K562 (cell line): ENCODE data around the gene TBPL2.

Experiments used
- CEBPB ChIP-seq: fragments of 450-650 bp; IDR thresholded peaks from 2 replicates; pipeline ENCODE4 v1.6.1; 2016; ENCODE audit warnings: missing genetic modification characterization, missing compliant biosample characterization
- CTCF ChIP-seq, 3 experiments: IDR thresholded peaks in 2 of 3; conservative IDR thresholded peaks in 1 of 3; 2 replicates each; pipeline ENCODE4 v1.5.1; 2011 to 2012; ENCODE audit warnings: low read length in 3 of 3, mild to moderate bottlenecking in 3 of 3, control low read depth in 2 of 3, improper control_type of control experiment in 1 of 3, inconsistent platforms in 1 of 3, low read depth in 1 of 3, mixed read lengths in 1 of 3, moderate library complexity in 1 of 3; ENCODE audit not compliant: insufficient read depth in 2 of 3
- FOXA1 ChIP-seq: fragments of 450-650 bp; IDR thresholded peaks from 2 replicates; pipeline ENCODE4 v1.6.1; 2016; ENCODE audit warnings: mild to moderate bottlenecking, borderline replicate concordance
- GATAD2A ChIP-seq: fragments of 450-650 bp; IDR thresholded peaks from 2 replicates; pipeline ENCODE4 v1.6.1; 2017
- POLR2A ChIP-seq: fragments of 450-650 bp; conservative IDR thresholded peaks from 2 replicates; pipeline ENCODE4 v1.6.1; 2016
- POLR2AphosphoS5 ChIP-seq: IDR thresholded peaks from 2 replicates; pipeline ENCODE4 v1.6.1; 2011; ENCODE audit warnings: mild to moderate bottlenecking, low read depth, low read length, moderate library complexity; ENCODE audit not compliant: control insufficient read depth, insufficient read depth
- RBFOX2 ChIP-seq: fragments of 200-400 bp; formaldehyde crosslinking; IDR thresholded peaks from 2 replicates; pipeline ENCODE4 v1.6.1; 2017; ENCODE audit warnings: low read depth, mild to moderate bottlenecking, low read length, moderate library complexity
- SAP30 ChIP-seq: fragments of 200-600 bp; sonication (generic); IDR thresholded peaks from 2 replicates; pipeline ENCODE4 v1.6.1; 2012; ENCODE audit warnings: borderline replicate concordance, low read depth, mild to moderate bottlenecking, moderate library complexity, low read length, control low read depth, inconsistent platforms; ENCODE audit not compliant: insufficient read depth, poor library complexity, severe bottlenecking
- ZNF224 ChIP-seq: sonication (generic); formaldehyde crosslinking; IDR thresholded peaks from 2 replicates; pipeline ENCODE4 v1.8.0; 2022; ENCODE audit warnings: mild to moderate bottlenecking, missing genetic modification reagents

GRCh38 chr14:55448141-55448614, 7.8 kb upstream of the TBPL2 start:
- TF ChIP-seq RBFOX2, result no peak
- TF ChIP-seq POLR2A, result no peak
- TF ChIP-seq GATAD2A, result no peak
- TF ChIP-seq POLR2AphosphoS5, result no peak
- no peak for TF ChIP-seq CEBPB (tag)
- TF ChIP-seq CTCF (IDR thresholded peaks at IDR 0.05 in 2 of 3, conservative IDR thresholded peaks at IDR 0.05 in 1 of 3; ENCODE audit: insufficient read depth in 2 of 3, low read depth in 1 of 3, low read length in 3 of 3), result no peak
- no peak for TF ChIP-seq FOXA1
- TF ChIP-seq ZNF224 (CRISPR knock-in tag), result no peak
- TF ChIP-seq SAP30, result no peak
